ENCODE results near the gene NSUN6. TPM values are rescaled to one million over a fixed set of nuclear protein-coding genes. Genes with fewer than 3 reads are reported as not detected.

NSUN6 gene
- total RNA-seq, 6 donors from 2014 or later: 5.9 to 35.6 (median 16.0) TPM

- Histone ChIP-seq H3K4me3 (no peak overlapping the region), H3K27me3 (no peaks in the 10 kb centered on the region), H3K36me3 (peaks cover 0 to 9% (median 1%) of the 10 kb centered on the region in 4 donors), H3K4me1 (peaks cover 0 to 2% (median 0%) of the 10 kb centered on the region in 4 donors), H3K27ac (no peak overlapping the region), H3K9me3 (no peaks in the 10 kb centered on the region)
- DNase-seq (no peak), ATAC-seq (ENCODE audit: low FRiP score in 2 of 2) (no peak)
- 96 to 99% methylated on average over 4 of the region's 4 CpGs for WGBS, 2 donors
- TF ChIP-seq POLR2AphosphoS5 (IDR thresholded peaks at IDR 0.05) (no peak), POLR2A (IDR thresholded peaks at IDR 0.05) (no peak), EP300 (IDR thresholded peaks at IDR 0.05) (no peak), CTCF (IDR thresholded peaks at IDR 0.05) (no peak)
Observed at GRCh38 chr10:18615618-18616017, 35.8 kb downstream of the NSUN6 start.

- ATAC-seq (ENCODE audit: low FRiP score in 2 of 2): no peak
- Histone ChIP-seq H3K27me3 (no peaks in the 10 kb centered on the region), H3K4me3 (no peak overlapping the region), H3K27ac (no peak overlapping the region), H3K4me1 (no peaks in the 10 kb centered on the region), H3K9me3 (no peaks in the 10 kb centered on the region), H3K36me3 (peaks cover 0 to 12% (median 1%) of the 10 kb centered on the region in 4 donors)
- TF ChIP-seq CTCF (IDR thresholded peaks at IDR 0.05): no peak
- no peak for TF ChIP-seq POLR2AphosphoS5 (IDR thresholded peaks at IDR 0.05)
- no peak for TF ChIP-seq EP300 (IDR thresholded peaks at IDR 0.05)
- no peak for TF ChIP-seq POLR2A (IDR thresholded peaks at IDR 0.05)
- 94 to 98% methylated on average over 4 of the region's 4 CpGs for WGBS, 2 donors
- DNase-seq: no peak
Observed at GRCh38 chr10:18611168-18611567, 40.2 kb downstream of the NSUN6 start.

GRCh38 chr10:18610517-18610916 lies 40.9 kb downstream of the NSUN6 start:
- Histone ChIP-seq H3K9me3 (no peaks in the 10 kb centered on the region), H3K27me3 (no peaks in the 10 kb centered on the region), H3K27ac (no peak overlapping the region), H3K4me1 (no peaks in the 10 kb centered on the region), H3K36me3 (peaks cover 0 to 12% (median 1%) of the 10 kb centered on the region in 4 donors), H3K4me3 (no peak overlapping the region)
- no peak for ATAC-seq (ENCODE audit: low FRiP score in 2 of 2)
- TF ChIP-seq POLR2AphosphoS5 (IDR thresholded peaks at IDR 0.05): no peak
- no peak for TF ChIP-seq CTCF (IDR thresholded peaks at IDR 0.05)
- no peak for TF ChIP-seq EP300 (IDR thresholded peaks at IDR 0.05)
- TF ChIP-seq POLR2A (IDR thresholded peaks at IDR 0.05): no peak
- DNase-seq: no peak
- 86 to 88% methylated on average over 3 of the region's 3 CpGs for WGBS, 2 donors

- Histone ChIP-seq H3K27me3 (no peaks in the 10 kb centered on the region), H3K4me3 (no peak overlapping the region), H3K4me1 (no peaks in the 10 kb centered on the region), H3K27ac (no peak overlapping the region), H3K9me3 (no peaks in the 10 kb centered on the region), H3K36me3 (peaks cover 0 to 12% (median 1%) of the 10 kb centered on the region in 4 donors)
- DNase-seq (no peak), ATAC-seq (ENCODE audit: low FRiP score in 2 of 2) (no peak)
- TF ChIP-seq CTCF (IDR thresholded peaks at IDR 0.05): no peak
- no peak for TF ChIP-seq POLR2AphosphoS5 (IDR thresholded peaks at IDR 0.05)
- no peak for TF ChIP-seq EP300 (IDR thresholded peaks at IDR 0.05)
- TF ChIP-seq POLR2A (IDR thresholded peaks at IDR 0.05): no peak
- 87 to 88% methylated on average over 6 of the region's 6 CpGs for WGBS, 2 donors
Observed at GRCh38 chr10:18608596-18608995, 42.8 kb downstream of the NSUN6 start.
